K562 (cell line): ENCODE measurements around the gene CDC5L. TPM values are rescaled to one million over a fixed set of nuclear protein-coding genes. Genes with fewer than 3 reads are reported as not detected.
A peak's percentile ranks its signal among the peaks of the same experiment; 100 is the strongest.

Experiments used
- CBX5 ChIP-seq: IDR thresholded peaks from 2 replicates; pipeline ENCODE4 v1.6.1; 2014; ENCODE audit warnings: low read depth, borderline replicate concordance
- CXXC5 ChIP-seq: fragments of 250-450 bp; sonication (Bioruptor Pico); IDR thresholded peaks from 2 replicates; pipeline ENCODE4 v1.8.0; 2022; ENCODE audit warnings: inconsistent platforms, mild to moderate bottlenecking, moderate library complexity
- MITF ChIP-seq: IDR thresholded peaks from 2 replicates; pipeline ENCODE4 v1.6.1; 2014; ENCODE audit warnings: antibody characterized with exemption
- MYC ChIP-seq, 2 experiments: fragments of 250-450 bp in 1 of 2; sonication (Bioruptor Pico) in 1 of 2; IDR thresholded peaks; 2 replicates each; pipeline versions ENCODE4 v1.5.1 to v1.6.1; 2012 to 2021; ENCODE audit warnings: low read depth in 2 of 2, borderline replicate concordance in 1 of 2, improper control_type of control experiment in 1 of 2, low read length in 1 of 2, mild to moderate bottlenecking in 1 of 2, moderate library complexity in 1 of 2
- PBX2 ChIP-seq, 2 experiments: IDR thresholded peaks in 1 of 2; conservative IDR thresholded peaks in 1 of 2; 2 replicates each; pipeline ENCODE4 v1.6.1; 2016; ENCODE audit warnings: low read depth in 2 of 2, mild to moderate bottlenecking in 1 of 2, missing compliant biosample characterization in 1 of 2, missing genetic modification characterization in 1 of 2, moderate library complexity in 1 of 2
- RB1 ChIP-seq: fragments of 450-650 bp; IDR thresholded peaks from 2 replicates; pipeline ENCODE4 v1.6.1; 2017; ENCODE audit warnings: low read depth, mild to moderate bottlenecking
- REST ChIP-seq, 2 experiments: fragments of 450-650 bp; formaldehyde crosslinking in 1 of 2; IDR thresholded peaks; 2 replicates each; pipeline versions ENCODE4 v1.4.0 to v1.6.1; 2014 to 2020; ENCODE audit warnings: mild to moderate bottlenecking in 2 of 2, borderline replicate concordance in 1 of 2, low read depth in 1 of 2
- SMC3 ChIP-seq: conservative IDR thresholded peaks from 2 replicates; pipeline ENCODE4 v1.6.1; 2011; ENCODE audit warnings: low read depth, low read length, improper control_type of control experiment; ENCODE audit not compliant: insufficient read depth
- TBP ChIP-seq: optimal IDR thresholded peaks from 2 replicates; pipeline ENCODE3; 2011; ENCODE audit warnings: low read depth, low read length, improper control_type of control experiment
- TCF7 ChIP-seq: sonication (generic); IDR thresholded peaks from 2 replicates; pipeline ENCODE4 v1.6.1; 2016; ENCODE audit warnings: antibody characterized with exemption, borderline replicate concordance
- ZFPM2 ChIP-seq: fragments of 250-450 bp; sonication (Bioruptor Pico); IDR thresholded peaks from 2 replicates; pipeline ENCODE4 v1.5.1; 2022; ENCODE audit warnings: mild to moderate bottlenecking
- ZNF583 ChIP-seq: fragments of 250-450 bp; sonication (Bioruptor Pico); IDR thresholded peaks from 2 replicates; pipeline ENCODE4 v1.4.0; 2020
- polyA plus RNA-seq, 8 experiments: library from polyadenylated mRNA; depleted of rRNA in 4 of 8; stranded (reverse) in 5 of 8; unstranded in 3 of 8; fragments of >200 nt; fragmentation: Nextera tagmentation in 2 of 8; fragmentation: Illumina TruSeq in 1 of 8; extraction: Ambion mirVana in 2 of 8; extraction: Trizol in 1 of 8; gene quantifications; 2 replicates each; pipeline versions ENCODE4 v1.2.1 to v1.2.3, GENCODE V29; 2011 to 2014; ENCODE audit warnings: inconsistent platforms in 1 of 8, missing spikeins in 1 of 8
- total RNA-seq, 7 experiments: library from RNA; depleted of rRNA in 6 of 7; stranded (reverse); fragments of >200 nt in 6 of 7; fragmentation: Illumina TruSeq in 2 of 7; extraction: Trizol in 2 of 7; gene quantifications; 2 replicates each; pipeline versions ENCODE4 v1.2.1 to v1.2.3, GENCODE V29; 2011 to 2021; ENCODE audit warnings: low replicate concordance in 1 of 7

CDC5L gene
- total and polyA plus RNA-seq, 9 of the 15 experiments (the other 6 are each of a cell fraction or from before 2014, with no cell fraction given), result 22.3 to 44.2 (median 30.8) TPM

DNA sequence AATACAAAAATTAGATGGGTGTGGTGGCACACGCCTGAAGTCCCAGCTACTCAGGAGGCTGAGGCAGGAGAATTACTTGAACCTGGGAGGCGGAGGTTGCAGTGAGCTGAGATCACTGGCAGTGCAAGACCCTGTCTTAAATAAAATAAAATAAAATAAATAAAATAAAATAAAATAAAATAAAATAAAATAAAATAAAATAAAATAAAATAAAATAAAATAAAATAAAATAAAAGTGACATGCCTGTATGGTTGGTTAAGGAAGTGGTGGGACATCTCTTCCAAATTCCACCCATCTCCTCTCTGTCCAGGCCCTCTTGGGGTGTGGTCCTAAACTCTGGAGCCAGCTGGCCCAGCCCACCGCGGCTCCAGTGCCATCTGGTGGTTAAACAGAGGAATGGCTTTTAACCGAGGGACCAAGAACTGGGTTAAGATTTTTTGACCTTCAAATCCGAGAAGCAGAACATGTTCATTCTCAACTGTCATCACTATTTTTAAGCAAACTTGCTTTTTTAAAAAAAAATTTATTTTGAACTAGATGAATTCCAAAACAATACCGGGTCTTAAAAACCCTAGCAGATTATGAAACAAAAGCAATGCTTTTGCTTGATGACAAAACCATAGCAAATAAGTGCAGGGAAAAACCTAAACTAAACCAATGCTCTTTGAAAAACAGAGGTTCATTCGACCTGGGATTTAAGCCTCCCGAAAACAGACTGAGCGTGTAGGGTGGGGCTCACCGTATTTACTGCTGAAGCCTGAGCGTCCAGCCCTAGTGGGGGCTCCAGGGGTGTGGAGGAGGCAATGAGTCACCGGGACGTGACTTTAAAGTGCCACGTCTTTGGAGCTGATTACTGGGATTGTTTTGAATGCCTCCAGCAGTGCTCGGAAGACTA is 68.8 kb downstream of the CDC5L start (continued):
- TF ChIP-seq REST (IDR thresholded peaks at IDR 0.05; ENCODE audit: borderline replicate concordance) (peak; percentile 76; the same call in 1 of the 2 replicates), REST (CRISPR knock-in tag; IDR thresholded peaks at IDR 0.05; ENCODE audit: low read depth) (no peak), MYC (IDR thresholded peaks at IDR 0.05; ENCODE audit: low read depth, low read length) (0 out of 2 replicates have a peak, but pooled peaks have one; percentile 17), MYC (CRISPR knock-in tag; IDR thresholded peaks at IDR 0.05; ENCODE audit: borderline replicate concordance, low read depth) (no peak), CXXC5 (CRISPR knock-in tag) (peak; percentile 72), MITF (peak; percentile 29; the same call in 1 of the 2 replicates), PBX2 (CRISPR knock-in tag; IDR thresholded peaks at IDR 0.05; ENCODE audit: low read depth) (no peak), PBX2 (tag; conservative IDR thresholded peaks at IDR 0.05; ENCODE audit: low read depth) (no peak), CBX5 (no peak), ZNF583 (CRISPR knock-in tag) (no peak), RB1 (peak; percentile 83), TCF7 (no peak), ZFPM2 (CRISPR knock-in tag) (no peak), TBP (peak; percentile 18), SMC3 (peak; percentile 82)
